Activated naive CD8-positive, alpha-beta T cell treated with anti-CD3 and anti-CD28 coated beads, Interleukin-2, amount 10 ng/mL, durations not matched to agents 7 days and 5 days (primary cell): ENCODE data around the gene FAAP100. TPM values are rescaled to one million over a fixed set of nuclear protein-coding genes. Genes with fewer than 3 reads are reported as not detected.
A peak's percentile ranks its signal among the peaks of the same experiment; 100 is the strongest.

Experiments used
- ATAC-seq: fragments of 150-1000 bp; cut with Tn5 transposase; one replicate; pipeline ENCODE4 v1.10.0; 2021; ENCODE audit warnings: low read depth, moderate library complexity
- POLR2A ChIA-PET: fragments of 350-600 bp; sonication (Branson Sonifier 250); formaldehyde crosslinking; loops from one replicate; lab custom pipeline; 2021; ENCODE audit warnings: antibody characterized with exemption; lab: Charles Lee
- DNase-seq: peaks from one replicate; pipeline ENCODE4 v3.0.0; 2021
- H3K27ac Mint-ChIP-seq: one replicate; pipeline ENCODE4 v1.8.0; 2022; ENCODE audit warnings: mild to moderate bottlenecking, mixed read lengths
- H3K27me3 Mint-ChIP-seq: one replicate; pipeline ENCODE4 v1.8.0; 2022; ENCODE audit warnings: mild to moderate bottlenecking, moderate library complexity, mixed read lengths
- H3K36me3 Mint-ChIP-seq: one replicate; pipeline ENCODE4 v1.8.0; 2021; ENCODE audit warnings: mild to moderate bottlenecking, mixed read lengths
- H3K4me1 Mint-ChIP-seq: one replicate; pipeline ENCODE4 v1.8.0; 2021; ENCODE audit warnings: mixed read lengths
- H3K4me3 Mint-ChIP-seq: one replicate; pipeline ENCODE4 v1.8.0; 2022; ENCODE audit warnings: mild to moderate bottlenecking, moderate library complexity, mixed read lengths
- H3K9me3 Mint-ChIP-seq: one replicate; pipeline ENCODE4 v1.8.0; 2021; ENCODE audit warnings: mixed read lengths
- total RNA-seq, 2 experiments: library from RNA; stranded (reverse); gene quantifications; one replicate each; pipeline ENCODE4 v1.2.3, GENCODE V29; 2021

The FAAP100 gene
- total RNA-seq, 2 experiments from 2014 or later: 40.7 to 43.1 TPM

DNA sequence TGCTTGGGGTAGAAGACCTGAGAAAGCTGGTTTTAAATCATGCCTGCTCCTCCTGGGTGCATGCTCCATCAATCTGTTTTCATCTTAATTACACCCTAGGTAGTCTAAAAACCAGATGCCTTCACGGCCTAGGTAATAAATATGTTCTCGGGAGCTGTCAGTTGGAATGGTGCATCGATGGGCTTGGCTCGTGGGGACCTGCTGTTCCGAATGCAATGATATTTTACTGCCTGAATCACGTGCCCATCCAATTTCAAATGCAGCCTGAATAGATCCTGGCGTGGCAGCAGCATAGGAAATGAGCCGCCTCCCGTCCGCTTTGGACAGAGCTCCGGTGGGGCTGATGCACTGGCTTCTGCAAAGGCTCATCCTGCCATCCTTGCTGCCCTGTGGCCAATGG lies 18.8 kb upstream of the FAAP100 start:
- no peak overlapping the region for H3K27ac Mint-ChIP-seq
- POLR2A ChIA-PET: no interaction called here
- DNase-seq: no peak

DNA sequence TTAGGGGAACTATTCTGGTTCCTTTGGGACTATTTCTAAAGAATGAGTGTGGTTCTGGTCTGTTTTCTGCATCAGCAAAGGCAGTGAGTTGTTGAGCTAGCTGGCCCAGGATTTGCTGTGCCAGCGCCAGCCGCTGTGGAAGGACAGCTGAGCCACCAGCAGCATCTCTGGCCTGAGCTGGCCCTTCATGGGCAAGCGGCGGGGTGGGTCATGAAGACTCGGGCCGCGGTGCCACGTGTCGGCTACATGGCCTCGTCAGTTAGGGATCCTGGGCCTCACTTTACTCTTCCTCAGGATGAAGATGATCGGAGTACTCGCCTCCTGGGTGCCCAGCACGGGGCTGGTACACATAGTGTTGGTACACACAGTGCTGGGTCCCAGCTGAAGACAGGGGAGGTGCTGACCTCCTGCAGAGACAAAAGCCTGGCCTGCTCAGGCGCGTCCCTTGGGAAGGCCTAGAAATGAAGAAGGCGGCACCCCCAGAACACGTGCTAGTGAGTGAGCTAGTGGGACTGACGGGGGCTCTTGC lies 17.9 kb upstream of the FAAP100 start:
- H3K36me3 Mint-ChIP-seq: peaks cover 9% of the 10 kb centered on the region

More for the DNA sequence above, 18.8 kb upstream of the FAAP100 start:
- Mint-ChIP-seq H3K27me3 (no peaks in the 10 kb centered on the region), H3K4me3 (no peak overlapping the region), H3K9me3 (no peaks in the 10 kb centered on the region), H3K4me1 (no peaks in the 10 kb centered on the region), H3K36me3 (peaks cover 2% of the 10 kb centered on the region)
- no peak for ATAC-seq

DNA sequence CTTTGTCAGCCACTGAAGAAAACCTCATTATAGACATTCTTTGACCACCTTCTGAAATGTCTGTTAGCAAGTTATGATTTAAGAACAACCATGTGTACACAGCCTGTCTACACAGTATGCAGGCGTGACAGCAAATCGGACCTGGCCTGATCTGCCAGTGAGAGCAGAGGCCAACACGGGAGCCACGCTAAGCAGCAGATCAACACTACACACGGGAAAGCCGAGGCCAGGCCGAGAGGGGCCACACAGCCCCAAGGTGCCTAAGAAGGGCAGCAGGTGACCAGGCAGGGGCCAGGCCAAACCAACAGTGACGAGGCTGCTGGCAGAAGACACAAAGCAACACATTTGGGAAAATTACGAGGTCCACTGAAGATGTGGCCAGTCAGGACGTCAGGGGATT lies 16.3 kb upstream of the FAAP100 start:
- ATAC-seq (no peak), DNase-seq (no peak)
- Mint-ChIP-seq H3K9me3 (no peaks in the 10 kb centered on the region), H3K27me3 (no peaks in the 10 kb centered on the region), H3K4me1 (no peaks in the 10 kb centered on the region), H3K36me3 (peaks cover 11% of the 10 kb centered on the region), H3K4me3 (no peak overlapping the region), H3K27ac (no peak overlapping the region)
- POLR2A ChIA-PET: no interaction called here

More for the DNA sequence above, 17.9 kb upstream of the FAAP100 start:
- Mint-ChIP-seq H3K27ac (no peak overlapping the region), H3K4me1 (no peaks in the 10 kb centered on the region), H3K4me3 (no peak overlapping the region), H3K27me3 (no peaks in the 10 kb centered on the region), H3K9me3 (no peaks in the 10 kb centered on the region)
- DNase-seq (no peak), ATAC-seq (no peak)
- POLR2A ChIA-PET: no interaction called here

DNA sequence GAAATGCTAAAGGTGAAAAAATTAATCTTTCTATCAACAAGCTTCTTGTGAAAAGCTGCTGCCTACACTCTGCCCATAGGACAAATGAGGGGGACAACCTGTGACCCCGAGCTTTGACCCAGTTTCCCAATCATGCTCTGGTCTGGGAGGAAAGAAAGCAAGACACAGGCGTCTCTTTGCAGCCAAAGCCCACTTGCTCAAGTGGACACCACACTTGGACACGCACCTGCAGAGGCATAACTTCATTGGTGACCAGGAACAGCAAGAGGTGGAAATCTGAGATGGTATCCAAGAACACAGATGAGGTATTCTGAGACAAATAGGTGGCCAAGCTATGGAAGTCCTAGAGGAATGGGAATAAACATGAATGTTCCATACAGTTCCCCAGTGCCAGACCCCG lies 15.0 kb upstream of the FAAP100 start:
- H3K27ac Mint-ChIP-seq: no peak overlapping the region
- H3K27me3 Mint-ChIP-seq: no peaks in the 10 kb centered on the region
- POLR2A ChIA-PET: no interaction called here
- DNase-seq (no peak), ATAC-seq (no peak)
- no peaks in the 10 kb centered on the region for H3K9me3 Mint-ChIP-seq
- H3K4me3 Mint-ChIP-seq: no peak overlapping the region
- H3K4me1 Mint-ChIP-seq: no peaks in the 10 kb centered on the region
- peaks cover 15% of the 10 kb centered on the region for H3K36me3 Mint-ChIP-seq

DNA sequence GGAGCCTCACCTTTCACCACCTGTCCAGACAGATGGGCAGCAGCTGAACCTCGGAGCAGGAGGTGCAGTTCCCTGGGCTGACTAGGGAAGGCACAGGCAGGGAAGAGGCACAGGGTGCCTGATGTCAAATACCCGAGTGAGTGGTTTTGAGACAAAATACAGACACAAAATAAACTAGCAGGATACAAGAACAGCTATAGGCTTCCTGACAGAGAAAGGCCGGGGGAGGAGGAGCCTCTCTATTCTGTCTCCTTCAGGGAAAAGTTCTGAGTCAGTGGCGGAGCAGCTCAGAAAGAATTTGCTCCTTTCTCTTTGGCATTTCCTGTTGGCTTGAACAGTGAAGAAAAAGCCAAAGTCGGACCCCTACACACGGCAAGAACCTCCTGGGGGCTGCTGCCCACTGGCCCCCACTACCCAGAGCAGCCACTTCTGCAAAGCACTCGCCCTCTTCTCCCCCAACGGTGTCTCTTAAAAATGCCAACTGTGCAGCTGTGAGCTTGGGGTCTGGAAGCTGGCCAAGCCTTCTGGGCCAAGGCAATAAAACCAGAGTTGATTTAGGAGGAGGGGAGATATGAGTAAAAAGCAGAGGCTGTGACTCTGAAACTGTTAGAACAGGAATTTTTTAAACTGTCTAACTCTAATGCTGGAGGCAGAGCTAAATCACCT lies 14.4 kb upstream of the FAAP100 start:
- DNase-seq (no peak), ATAC-seq (no peak)
- Mint-ChIP-seq H3K4me3 (no peak overlapping the region), H3K27ac (no peak overlapping the region), H3K36me3 (peaks cover 15% of the 10 kb centered on the region), H3K4me1 (no peaks in the 10 kb centered on the region), H3K9me3 (no peaks in the 10 kb centered on the region), H3K27me3 (no peaks in the 10 kb centered on the region)
- POLR2A ChIA-PET: no interaction called here

DNA sequence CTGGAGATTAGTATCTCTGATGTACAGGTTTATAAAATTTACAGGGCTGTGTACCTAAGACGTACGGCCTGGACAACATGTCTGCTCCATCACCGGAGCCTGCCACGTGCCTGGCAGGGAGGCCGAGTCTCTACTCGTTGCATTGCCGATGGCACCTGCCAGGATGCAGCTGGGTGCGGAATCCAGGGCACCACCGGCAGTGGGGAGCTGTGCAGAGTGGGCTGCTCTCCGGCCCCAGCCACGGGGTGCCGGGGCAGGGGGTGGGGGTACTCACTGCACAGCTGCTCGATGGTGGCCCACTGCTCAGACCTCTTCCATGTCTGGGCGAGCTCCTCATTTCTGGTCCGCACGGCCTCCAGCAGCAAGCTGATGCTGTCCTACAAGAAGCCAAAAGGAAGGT lies 13.1 kb upstream of the FAAP100 start:
- Mint-ChIP-seq H3K27ac (no peak overlapping the region), H3K27me3 (no peaks in the 10 kb centered on the region), H3K4me1 (no peaks in the 10 kb centered on the region), H3K4me3 (no peak overlapping the region), H3K36me3 (peaks cover 15% of the 10 kb centered on the region), H3K9me3 (no peaks in the 10 kb centered on the region)
- no peak for DNase-seq
- ATAC-seq: no peak
- POLR2A ChIA-PET: no interaction called here

DNA sequence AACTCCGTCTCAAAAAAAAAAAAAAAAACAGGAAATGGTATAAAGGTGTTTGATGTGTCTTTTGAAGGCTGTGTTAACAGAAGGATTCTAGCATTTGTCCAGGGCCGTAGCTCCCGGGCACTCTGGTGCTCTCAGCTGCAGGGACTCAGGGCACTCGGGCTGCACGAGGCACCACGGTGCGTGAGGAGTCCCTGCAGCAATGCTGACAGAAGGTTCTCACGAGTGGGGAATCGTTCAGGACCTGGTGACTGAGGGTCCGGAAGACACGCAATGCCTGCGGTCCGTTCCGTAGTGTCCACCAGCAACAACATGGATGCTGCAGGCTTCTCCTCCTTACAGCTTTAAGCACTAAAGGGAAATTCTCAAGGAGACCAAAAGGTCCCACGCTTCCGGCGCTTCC lies 12.6 kb upstream of the FAAP100 start:
- Mint-ChIP-seq H3K4me3 (no peak overlapping the region), H3K27me3 (no peaks in the 10 kb centered on the region), H3K27ac (no peak overlapping the region), H3K9me3 (no peaks in the 10 kb centered on the region), H3K4me1 (no peaks in the 10 kb centered on the region), H3K36me3 (peaks cover 15% of the 10 kb centered on the region)
- ATAC-seq (no peak), DNase-seq (no peak)
- POLR2A ChIA-PET: no interaction called here

DNA sequence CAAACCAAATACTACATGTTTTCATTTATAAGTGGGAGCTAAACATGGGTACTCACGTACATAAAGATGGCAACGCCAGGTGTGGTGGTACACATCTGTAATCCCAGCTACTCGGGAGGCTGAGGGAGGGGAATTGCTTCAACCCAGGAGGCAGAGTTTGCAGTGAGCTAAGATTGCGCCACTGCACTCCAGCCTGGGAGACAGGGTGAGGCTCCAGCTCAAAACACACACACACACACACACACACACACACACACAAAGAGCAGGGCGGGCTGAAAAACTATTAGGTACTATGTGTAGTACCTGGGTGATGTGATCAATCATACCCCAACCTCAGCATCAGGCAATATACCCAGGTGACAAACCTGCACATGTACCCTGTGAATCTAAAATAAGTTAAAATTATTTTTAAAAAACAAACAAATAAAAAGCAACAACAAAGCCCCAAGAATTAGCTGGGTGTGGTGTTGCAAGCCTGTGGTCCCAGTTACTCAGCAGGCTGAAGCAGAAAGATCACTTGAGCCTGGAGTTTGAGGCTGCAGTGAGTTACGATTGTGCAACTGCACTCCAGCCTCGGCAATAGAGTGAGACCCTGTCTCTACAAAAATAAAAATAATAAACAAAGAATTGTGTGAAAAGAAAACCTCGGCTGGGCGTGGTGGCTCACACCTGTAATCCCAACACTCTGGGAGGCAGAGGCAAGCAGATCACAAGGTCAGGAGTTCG lies 11.9 kb upstream of the FAAP100 start:
- H3K27ac Mint-ChIP-seq: no peak overlapping the region
- POLR2A ChIA-PET: no interaction called here
- no peak overlapping the region for H3K4me3 Mint-ChIP-seq
- H3K27me3 Mint-ChIP-seq: no peaks in the 10 kb centered on the region
- H3K36me3 Mint-ChIP-seq: peaks cover 15% of the 10 kb centered on the region
- no peaks in the 10 kb centered on the region for H3K9me3 Mint-ChIP-seq
- no peaks in the 10 kb centered on the region for H3K4me1 Mint-ChIP-seq
- ATAC-seq (no peak), DNase-seq (no peak)

DNA sequence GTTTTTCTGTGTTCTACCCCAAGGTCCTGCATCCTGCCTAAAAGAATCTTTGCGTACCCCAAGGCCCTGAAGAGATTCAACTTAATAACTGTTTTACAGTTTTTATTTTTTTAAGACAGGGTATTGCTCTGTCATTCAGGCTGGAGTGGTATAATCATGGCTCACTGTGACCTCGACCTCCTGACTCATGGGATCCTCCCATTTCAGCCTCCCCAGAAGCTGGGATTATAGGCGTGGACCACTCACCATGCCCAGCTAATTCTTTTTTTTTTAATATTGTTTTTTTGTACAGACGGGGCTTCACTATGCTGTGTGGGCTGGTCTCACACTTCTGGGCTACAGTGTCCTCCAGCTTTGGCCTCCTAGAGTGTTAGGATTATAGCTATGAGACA lies 9.3 kb upstream of the FAAP100 start:
- Mint-ChIP-seq H3K4me3 (no peak overlapping the region), H3K36me3 (peaks cover 20% of the 10 kb centered on the region), H3K27ac (no peak overlapping the region), H3K27me3 (no peaks in the 10 kb centered on the region), H3K9me3 (no peaks in the 10 kb centered on the region), H3K4me1 (no peaks in the 10 kb centered on the region)
- ATAC-seq (no peak), DNase-seq (no peak)
- POLR2A ChIA-PET: no interaction called here

DNA sequence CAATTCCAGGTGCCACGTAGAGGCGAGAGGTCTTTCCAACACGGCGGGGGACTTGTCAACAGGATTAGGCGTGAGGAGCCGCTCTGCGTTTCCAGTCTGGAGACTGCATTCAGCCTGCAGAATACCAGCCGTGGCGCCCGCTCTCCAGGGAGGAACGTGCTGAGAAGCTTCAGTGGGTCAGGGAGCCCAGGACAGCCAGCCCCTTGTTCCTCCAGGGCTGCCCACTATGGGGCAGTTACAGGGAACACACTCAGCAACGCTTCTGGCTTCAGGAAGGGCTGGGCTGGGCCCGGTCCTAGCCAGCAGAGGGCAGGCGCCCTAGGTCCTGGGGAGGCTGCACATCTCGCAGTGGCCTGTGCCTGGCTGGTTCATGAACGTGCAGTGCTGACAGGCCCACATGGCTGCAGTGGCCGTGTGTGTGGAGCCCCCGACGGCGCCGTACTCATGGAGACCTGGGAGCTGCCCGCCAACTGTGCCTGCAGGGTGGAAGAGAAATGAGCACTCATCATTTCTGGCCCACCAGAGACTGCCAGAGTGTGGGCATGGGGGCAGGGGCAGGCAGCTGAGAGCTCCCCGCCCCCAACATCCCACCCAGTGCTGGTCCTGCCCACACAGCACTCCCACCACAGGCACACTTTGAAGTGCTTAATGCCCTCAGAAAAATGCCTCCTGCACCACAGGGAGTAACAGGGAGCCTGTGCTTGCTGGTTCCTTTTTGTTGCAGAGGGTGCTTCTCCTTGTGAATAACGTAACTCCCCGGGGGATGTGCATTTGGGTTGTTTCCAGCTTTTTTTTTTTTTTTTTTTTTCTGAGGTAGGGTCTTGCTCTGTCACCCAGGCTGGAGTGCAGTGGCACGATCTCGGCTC lies 7.0 kb upstream of the FAAP100 start:
- peaks cover 3% of the 10 kb centered on the region for H3K4me1 Mint-ChIP-seq
- no peak for DNase-seq
- H3K27ac Mint-ChIP-seq: no peak overlapping the region
- H3K4me3 Mint-ChIP-seq: no peak overlapping the region
- no peaks in the 10 kb centered on the region for H3K9me3 Mint-ChIP-seq
- no peaks in the 10 kb centered on the region for H3K27me3 Mint-ChIP-seq
- POLR2A ChIA-PET: no interaction called here
- no peak for ATAC-seq
- H3K36me3 Mint-ChIP-seq: peaks cover 10% of the 10 kb centered on the region

DNA sequence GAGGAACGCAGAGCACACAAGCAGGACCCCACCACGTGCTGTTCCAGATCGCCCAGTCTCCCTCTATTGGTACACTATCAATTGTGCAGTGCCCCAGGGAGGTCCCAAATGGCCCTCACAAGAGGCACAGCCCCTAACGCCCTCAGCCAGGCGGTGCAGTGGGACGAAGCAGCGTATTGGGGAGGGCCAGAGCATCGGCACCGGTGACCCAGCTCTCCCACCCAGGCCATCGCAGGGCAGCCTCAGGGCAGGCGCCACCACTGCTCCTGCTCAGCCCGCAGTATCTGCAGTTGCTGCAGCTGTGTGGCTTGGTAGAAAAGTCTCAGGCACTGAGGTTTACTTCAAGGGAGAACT lies 5.9 kb upstream of the FAAP100 start:
- DNase-seq: no peak
- POLR2A ChIA-PET: no interaction called here
- no peak for ATAC-seq
- H3K9me3 Mint-ChIP-seq: no peaks in the 10 kb centered on the region
- H3K36me3 Mint-ChIP-seq: peaks cover 10% of the 10 kb centered on the region
- no peak overlapping the region for H3K27ac Mint-ChIP-seq
- no peak overlapping the region for H3K4me3 Mint-ChIP-seq
- H3K27me3 Mint-ChIP-seq: no peaks in the 10 kb centered on the region
- H3K4me1 Mint-ChIP-seq: peaks cover 12% of the 10 kb centered on the region

DNA sequence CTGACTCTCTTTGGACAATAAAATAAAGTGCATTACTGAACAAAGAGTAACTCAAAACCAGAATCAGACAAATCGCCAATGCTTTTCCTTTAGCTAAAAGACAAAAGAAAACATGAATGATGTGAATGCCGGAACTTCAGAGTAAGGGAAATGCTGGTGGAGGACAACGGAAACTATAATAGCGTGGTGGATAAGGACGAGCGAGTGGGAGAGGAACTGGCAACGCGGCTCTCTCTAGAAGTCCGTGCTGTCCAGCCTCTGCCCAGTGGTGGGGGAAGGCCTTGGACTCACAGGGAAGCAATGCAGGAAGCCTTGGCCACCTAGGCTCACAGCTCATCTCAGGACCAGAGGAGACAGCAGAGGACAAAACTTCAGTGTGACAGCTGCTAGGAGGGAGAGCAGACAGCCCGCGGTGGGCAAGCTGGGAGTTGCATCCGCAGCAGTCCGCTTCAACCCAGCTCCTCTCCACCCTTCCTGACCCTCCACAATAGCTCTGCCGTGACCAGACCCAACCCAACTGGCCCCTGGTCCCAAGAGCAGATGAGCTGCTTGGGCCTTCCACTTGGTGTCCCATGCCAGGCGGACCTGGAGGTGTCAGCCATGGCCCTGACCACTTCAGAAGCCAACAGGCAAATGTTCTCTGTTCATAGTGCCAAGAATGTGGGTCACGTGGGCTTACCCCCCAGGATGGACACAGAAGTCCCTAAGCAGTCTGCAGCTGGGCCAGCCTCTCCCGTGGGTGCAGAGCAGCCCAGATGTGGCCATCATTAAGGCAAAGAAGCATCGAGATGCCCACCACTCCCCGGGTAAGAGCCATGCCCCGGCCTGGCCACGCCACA lies 5.3 kb upstream of the FAAP100 start:
- Mint-ChIP-seq H3K27ac (peak overlapping the region; percentile 8), H3K4me1 (peaks cover 12% of the 10 kb centered on the region), H3K9me3 (no peaks in the 10 kb centered on the region), H3K27me3 (no peaks in the 10 kb centered on the region), H3K36me3 (peaks cover 8% of the 10 kb centered on the region), H3K4me3 (no peak overlapping the region)
- DNase-seq: no peak
- POLR2A ChIA-PET: no interaction called here
- no peak for ATAC-seq

DNA sequence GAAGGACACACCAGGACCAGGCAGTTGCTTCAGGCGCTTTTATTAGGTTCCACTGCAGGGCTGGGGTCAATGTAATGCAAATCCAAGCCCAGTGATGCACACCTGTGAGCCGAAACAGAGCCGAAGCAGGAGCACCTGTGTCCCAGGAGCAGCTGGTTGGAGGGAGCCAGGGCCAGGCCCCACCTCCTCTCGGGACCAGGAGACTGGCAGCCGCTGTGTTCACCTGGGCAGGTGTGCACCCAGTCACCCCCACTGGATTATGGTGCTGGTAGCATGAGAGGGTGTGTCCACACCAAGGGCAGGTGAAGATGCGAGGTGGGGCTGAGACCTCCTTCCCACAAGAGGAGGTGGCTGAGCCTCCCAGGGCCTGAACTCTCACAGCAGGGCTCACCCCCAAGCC lies 4.7 kb upstream of the FAAP100 start:
- POLR2A ChIA-PET: no interaction called here
- Mint-ChIP-seq H3K36me3 (peaks cover 6% of the 10 kb centered on the region), H3K4me3 (no peak overlapping the region), H3K9me3 (no peaks in the 10 kb centered on the region), H3K4me1 (peaks cover 12% of the 10 kb centered on the region), H3K27ac (peak overlapping the region; percentile 8), H3K27me3 (no peaks in the 10 kb centered on the region)
- ATAC-seq (no peak), DNase-seq (no peak)
